ENCODE data around the gene LRMDA. TPM values are rescaled to one million over a fixed set of nuclear protein-coding genes. Genes with fewer than 3 reads are reported as not detected.

Gene LRMDA
- total RNA-seq, 1 donor from 2014 or later = 0.96 TPM

DNA sequence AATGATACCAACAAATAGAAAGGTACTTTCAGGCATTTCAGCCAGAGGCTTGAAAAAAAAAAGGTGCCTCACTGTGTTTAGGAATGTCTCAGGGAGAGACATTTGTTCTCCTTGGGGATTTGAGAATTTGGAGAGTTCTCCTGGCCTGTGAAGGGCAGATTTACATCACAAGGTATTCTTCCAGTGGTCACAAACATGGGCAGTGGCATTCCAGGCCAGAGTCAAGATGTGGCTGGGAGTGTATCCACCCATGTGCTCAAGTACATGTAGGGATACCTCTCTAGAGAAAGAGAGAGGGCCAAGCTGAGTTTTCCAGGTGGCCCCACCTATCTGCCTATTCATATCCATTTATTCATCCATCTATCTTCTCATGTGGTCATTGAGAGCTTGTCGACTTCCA is 253.8 kb downstream of the LRMDA start:
- Histone ChIP-seq H3K36me3 (no peaks in the 10 kb centered on the region), H3K4me1 (peaks cover 2 to 15% of the 10 kb centered on the region in 2 donors), H3K9me3 (peaks cover 0 to 13% of the 10 kb centered on the region in 2 donors), H3K27ac (no peak overlapping the region), H3K27me3 (no peaks in the 10 kb centered on the region), H3K4me3 (no peak overlapping the region)
- intact Hi-C loops (cut with DNase I) = no loop called here
- TF ChIP-seq, protein P1, sequence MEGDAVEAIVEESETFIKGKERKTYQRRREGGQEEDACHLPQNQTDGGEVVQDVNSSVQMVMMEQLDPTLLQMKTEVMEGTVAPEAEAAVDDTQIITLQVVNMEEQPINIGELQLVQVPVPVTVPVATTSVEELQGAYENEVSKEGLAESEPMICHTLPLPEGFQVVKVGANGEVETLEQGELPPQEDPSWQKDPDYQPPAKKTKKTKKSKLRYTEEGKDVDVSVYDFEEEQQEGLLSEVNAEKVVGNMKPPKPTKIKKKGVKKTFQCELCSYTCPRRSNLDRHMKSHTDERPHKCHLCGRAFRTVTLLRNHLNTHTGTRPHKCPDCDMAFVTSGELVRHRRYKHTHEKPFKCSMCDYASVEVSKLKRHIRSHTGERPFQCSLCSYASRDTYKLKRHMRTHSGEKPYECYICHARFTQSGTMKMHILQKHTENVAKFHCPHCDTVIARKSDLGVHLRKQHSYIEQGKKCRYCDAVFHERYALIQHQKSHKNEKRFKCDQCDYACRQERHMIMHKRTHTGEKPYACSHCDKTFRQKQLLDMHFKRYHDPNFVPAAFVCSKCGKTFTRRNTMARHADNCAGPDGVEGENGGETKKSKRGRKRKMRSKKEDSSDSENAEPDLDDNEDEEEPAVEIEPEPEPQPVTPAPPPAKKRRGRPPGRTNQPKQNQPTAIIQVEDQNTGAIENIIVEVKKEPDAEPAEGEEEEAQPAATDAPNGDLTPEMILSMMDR (IDR thresholded peaks at IDR 0.05) = no peak
- DNase-seq (ENCODE audit: low spot score in 2 of 2) = no peak

DNA sequence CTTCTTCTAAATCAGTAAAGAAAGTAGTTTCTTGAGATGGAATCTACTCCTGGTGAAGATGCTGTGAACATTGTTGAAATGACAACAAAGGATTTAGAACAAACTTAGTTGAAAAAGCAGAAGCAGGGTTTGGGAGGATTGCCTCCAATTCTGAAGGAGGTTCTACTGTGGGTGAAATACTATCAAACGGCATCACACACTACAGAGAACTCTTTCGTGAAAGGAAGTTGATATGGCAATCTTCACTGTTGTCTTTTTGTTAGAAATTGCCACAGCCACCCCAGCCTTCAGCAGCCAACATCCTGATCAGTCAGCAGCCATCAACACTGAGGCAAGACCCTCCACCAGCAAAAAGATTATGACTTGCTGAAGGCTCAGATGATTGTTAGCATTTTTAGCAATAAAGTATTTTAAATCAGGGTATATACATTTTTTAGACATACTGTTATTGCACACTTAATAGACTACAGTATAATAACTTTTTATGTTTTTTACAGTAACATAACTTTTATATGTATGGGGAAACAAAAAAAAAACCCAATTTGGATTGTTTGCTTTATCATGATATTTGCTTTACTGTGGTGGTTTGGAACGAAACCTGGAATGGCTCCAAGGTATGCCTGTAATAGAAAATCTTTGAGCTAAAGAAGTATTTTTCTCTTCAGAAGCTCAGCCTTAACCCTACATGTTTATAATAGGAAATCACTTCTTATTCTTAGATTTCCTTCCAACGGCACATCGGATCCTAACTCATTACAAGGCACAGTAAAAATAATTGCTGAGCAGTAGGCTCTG is 257.3 kb downstream of the LRMDA start:
- no peaks in the 10 kb centered on the region for H3K36me3 ChIP-seq
- no peak for DNase-seq (ENCODE audit: low spot score in 2 of 2)
- peaks cover 0 to 13% of the 10 kb centered on the region in 2 donors for H3K9me3 ChIP-seq
- no peak overlapping the region for H3K27ac ChIP-seq
- intact Hi-C loops (cut with DNase I) = no loop called here
- H3K27me3 ChIP-seq = no peaks in the 10 kb centered on the region
- TF ChIP-seq, protein P1 (IDR thresholded peaks at IDR 0.05) = no peak
- no peak overlapping the region for H3K4me3 ChIP-seq
- H3K4me1 ChIP-seq = peaks cover 2 to 8% of the 10 kb centered on the region in 2 donors

DNA sequence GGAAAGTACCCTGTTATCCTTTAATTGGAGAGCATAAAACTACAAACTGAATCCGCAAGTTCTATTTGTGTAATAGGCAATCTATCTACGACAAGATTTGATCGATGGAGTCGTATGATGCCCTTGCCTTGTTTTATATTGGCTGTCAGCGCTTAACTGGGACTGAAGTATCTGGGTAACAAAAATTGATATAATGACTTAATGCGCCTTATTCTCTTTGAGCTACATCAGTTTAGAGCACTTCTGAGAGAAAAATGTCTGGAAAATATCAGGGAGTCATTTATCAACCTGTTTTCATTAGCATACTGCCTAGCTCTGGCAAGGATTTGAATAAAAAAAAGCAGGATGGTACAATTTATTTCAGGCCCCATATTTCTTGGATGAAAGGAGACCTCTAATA is 262.1 kb downstream of the LRMDA start:
- H3K4me1 ChIP-seq = peaks cover 2 to 4% of the 10 kb centered on the region in 2 donors
- intact Hi-C loops (cut with DNase I) = no loop called here
- TF ChIP-seq, protein P1 (IDR thresholded peaks at IDR 0.05) = no peak
- H3K9me3 ChIP-seq = peaks cover 0 to 2% of the 10 kb centered on the region in 2 donors
- H3K27me3 ChIP-seq = no peaks in the 10 kb centered on the region
- H3K4me3 ChIP-seq = no peak overlapping the region
- DNase-seq (ENCODE audit: low spot score in 2 of 2) = no peak
- no peak overlapping the region for H3K27ac ChIP-seq
- H3K36me3 ChIP-seq = no peaks in the 10 kb centered on the region

DNA sequence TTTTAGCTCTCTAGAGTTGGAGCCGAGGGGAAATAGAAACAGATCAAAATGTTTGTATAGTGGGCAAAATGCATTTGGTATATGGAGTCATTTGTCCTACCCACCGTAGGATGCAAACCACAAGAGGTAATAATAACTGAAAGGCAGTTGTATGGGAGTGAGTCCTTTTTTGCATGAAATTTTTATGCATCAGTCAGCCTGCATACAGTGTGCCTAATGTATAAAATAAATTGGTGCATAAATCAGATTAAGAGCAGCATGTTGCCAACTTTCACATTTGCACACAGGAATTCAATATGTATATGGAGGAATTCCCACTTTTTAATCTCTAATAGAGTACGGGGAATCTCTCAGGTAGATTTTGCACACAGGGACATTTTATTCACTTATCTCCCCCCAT is 262.8 kb downstream of the LRMDA start:
- H3K4me3 ChIP-seq = no peak overlapping the region
- no peaks in the 10 kb centered on the region for H3K36me3 ChIP-seq
- H3K27me3 ChIP-seq = no peaks in the 10 kb centered on the region
- H3K9me3 ChIP-seq = no peaks in the 10 kb centered on the region
- peaks cover 1 to 2% of the 10 kb centered on the region in 2 donors for H3K4me1 ChIP-seq
- no peak overlapping the region for H3K27ac ChIP-seq
- DNase-seq (ENCODE audit: low spot score in 2 of 2) = no peak
- intact Hi-C loops (cut with DNase I) = no loop called here
- TF ChIP-seq, protein P1 (IDR thresholded peaks at IDR 0.05) = no peak

DNA sequence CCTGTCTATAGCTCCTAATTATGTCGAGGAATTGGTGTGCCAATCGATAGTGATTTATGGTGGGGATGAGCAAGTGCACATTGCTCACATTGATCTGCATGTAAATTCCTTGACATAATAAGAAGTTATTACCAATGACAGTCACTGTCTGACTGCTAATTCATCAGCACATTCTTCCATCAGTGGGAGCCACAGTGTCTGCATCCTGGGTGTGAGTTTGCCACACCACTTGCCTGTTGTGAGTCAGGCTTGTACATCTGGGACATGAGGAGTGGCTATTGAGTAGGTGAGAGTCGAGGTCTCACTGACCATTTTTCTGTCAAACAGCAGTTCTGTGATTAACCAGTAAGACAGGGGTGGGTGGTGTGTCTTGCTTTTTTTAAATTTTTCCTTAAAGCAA is 263.4 kb downstream of the LRMDA start:
- H3K36me3 ChIP-seq = no peaks in the 10 kb centered on the region
- intact Hi-C loops (cut with DNase I) = no loop called here
- TF ChIP-seq, protein P1 (IDR thresholded peaks at IDR 0.05) = no peak
- H3K27ac ChIP-seq = no peak overlapping the region
- no peak overlapping the region for H3K4me3 ChIP-seq
- no peaks in the 10 kb centered on the region for H3K9me3 ChIP-seq
- H3K27me3 ChIP-seq = no peaks in the 10 kb centered on the region
- DNase-seq (ENCODE audit: low spot score in 2 of 2) = no peak
- no peaks in the 10 kb centered on the region for H3K4me1 ChIP-seq

All from ascending aorta (tissue), 2 donors.